T-cell (primary cell): ENCODE data around the gene PLET1. TPM values are rescaled to one million over a fixed set of nuclear protein-coding genes. Genes with fewer than 3 reads are reported as not detected.
"Not testable (repeated sequence)": the region's sequence is repeated elsewhere in the genome, so short reads cannot be mapped to it uniquely, and the experiment has no call there.

Experiments used
- ATAC-seq, 4 experiments: fragments of 200-7000 bp in 3 of 4; fragments of 150-1000 bp in 1 of 4; cut with Tn5 transposase; replicated peaks in 1 of 4; 1 replicate in 3 of 4; 2 replicates in 1 of 4; pipeline ENCODE4 v1.10.0; 2021; ENCODE audit warnings: moderate library complexity in 3 of 4, mild to moderate bottlenecking in 2 of 4, moderate number of reproducible peaks in 1 of 4
- CTCF ChIA-PET, 2 donors: fragments of 300-600 bp; sonication (Branson Sonifier 250); formaldehyde crosslinking; loops; one replicate each; lab custom pipeline; 2022; ENCODE audit warnings: antibody characterized with exemption in 2 of 2; lab: Charles Lee
- POLR2A ChIA-PET, 2 donors: fragments of 300-600 bp; sonication (Branson Sonifier 250); formaldehyde crosslinking; loops; one replicate each; lab custom pipeline; 2022; ENCODE audit warnings: antibody characterized with exemption in 2 of 2; lab: Charles Lee
- DNase-seq, 35 experiments: peaks; one replicate each; pipeline versions ENCODE4 v3.0.0 to v3.0.0-alpha.2; 2013 to 2023
- H3K27ac ChIP-seq: one replicate; pipeline ENCODE4 v1.5.1; 2013; ENCODE audit warnings: low read length
- H3K27me3 ChIP-seq, 2 experiments: replicated peaks in 1 of 2; 1 replicate in 1 of 2; 2 replicates in 1 of 2; pipeline versions ENCODE4 v1.6.1 to v1.7.0; 2013; ENCODE audit warnings: low read length in 1 of 2, mixed read lengths in 1 of 2; ENCODE audit not compliant: control insufficient read depth in 2 of 2, insufficient read depth in 2 of 2; ENCODE audit errors: extremely low read depth in 1 of 2
- H3K36me3 ChIP-seq, 2 donors: 1 replicate in 1 of 2; 2 replicates in 1 of 2; pipeline versions ENCODE4 v1.6.1 to v1.7.0; 2013; ENCODE audit warnings: low read length in 1 of 2; ENCODE audit not compliant: control insufficient read depth in 2 of 2, insufficient read depth in 1 of 2; ENCODE audit errors: extremely low read depth in 1 of 2
- H3K4me1 ChIP-seq, 2 experiments: 1 replicate in 1 of 2; 2 replicates in 1 of 2; pipeline versions ENCODE4 v1.6.1 to v1.7.0; 2013; ENCODE audit warnings: low read length in 2 of 2, mixed read lengths in 1 of 2; ENCODE audit not compliant: insufficient read depth in 2 of 2, control insufficient read depth in 1 of 2; ENCODE audit errors: extremely low read depth in 1 of 2
- H3K4me3 ChIP-seq, 2 donors: 1 replicate in 1 of 2; 2 replicates in 1 of 2; pipeline versions ENCODE4 v1.5.1 to v1.7.0; 2013; ENCODE audit warnings: mild to moderate bottlenecking in 2 of 2, low read length in 1 of 2, moderate library complexity in 1 of 2; ENCODE audit not compliant: control insufficient read depth in 1 of 2; ENCODE audit errors: extremely low read depth in 1 of 2
- H3K9me3 ChIP-seq: 2 replicates; pipeline ENCODE4 v1.7.0; 2013
- H3K27ac Mint-ChIP-seq, 2 donors: one replicate each; pipeline ENCODE4 v1.8.0; 2020 to 2021; ENCODE audit warnings: mild to moderate bottlenecking in 2 of 2, mixed read lengths in 2 of 2
- H3K27me3 Mint-ChIP-seq, 2 donors: one replicate each; pipeline ENCODE4 v1.8.0; 2021 to 2022; ENCODE audit warnings: mixed read lengths in 2 of 2
- H3K36me3 Mint-ChIP-seq: one replicate; pipeline ENCODE4 v1.8.0; 2021; ENCODE audit warnings: mixed read lengths
- H3K4me1 Mint-ChIP-seq, 3 donors: one replicate each; pipeline ENCODE4 v1.8.0; 2020 to 2022; ENCODE audit warnings: mixed read lengths in 3 of 3, mild to moderate bottlenecking in 1 of 3
- H3K4me3 Mint-ChIP-seq, 3 donors: one replicate each; pipeline ENCODE4 v1.8.0; 2020 to 2022; ENCODE audit warnings: mild to moderate bottlenecking in 3 of 3, mixed read lengths in 3 of 3, moderate library complexity in 3 of 3
- H3K9me3 Mint-ChIP-seq, 3 donors: one replicate each; pipeline ENCODE4 v1.8.0; 2020 to 2022; ENCODE audit warnings: mixed read lengths in 3 of 3
- WGBS: methylation state at CpG from one replicate; pipeline ENCODE4 v1.1.5; 2013; ENCODE audit warnings: missing lambda C conversion rate; ENCODE audit not compliant: insufficient coverage; 5-methylcytosine and 5-hydroxymethylcytosine counted together
- total RNA-seq, 35 experiments: library from RNA in 6 of 35; stranded (reverse) in 6 of 35; fragments of 120-200 nt in 1 of 35; gene quantifications; one replicate each; pipeline versions ENCODE4 v1.2.1 to v1.2.4 and lab custom pipeline; 2013 to 2026

The PLET1 gene
- total RNA-seq, 5 donors from 2014 or later (not counting 1 experiment from before 2014, with no cell fraction given): not detected

- H3K9me3 Mint-ChIP-seq: no peaks in the 10 kb centered on the region
- Histone ChIP-seq H3K27ac (no peak overlapping the region), H3K9me3 (no peaks in the 10 kb centered on the region), H3K4me1 (peaks cover 0 to 10% of the 10 kb centered on the region in 2 experiments), H3K36me3 (no peaks in the 10 kb centered on the region), H3K27me3 (no peaks in the 10 kb centered on the region), H3K4me3 (no peak overlapping the region)
- ATAC-seq (no peak), DNase-seq (no peak)
- peaks cover 0 to 12% (median 10%) of the 10 kb centered on the region in 3 donors for H3K4me1 Mint-ChIP-seq
- H3K36me3 Mint-ChIP-seq: peaks cover 4% of the 10 kb centered on the region
- CTCF ChIA-PET: interaction anchor here in 1 of 2 donors (0.9 to 1.0 kb wide), 2 partner anchors 68 to 72 kb away, joined by 3 read pairs; no protein-coding TSS in a partner anchor
- H3K4me3 Mint-ChIP-seq: no peak overlapping the region
- H3K27ac Mint-ChIP-seq: no peak overlapping the region
- peaks cover 4% of the 10 kb centered on the region in 2 donors for H3K27me3 Mint-ChIP-seq
- POLR2A ChIA-PET: no interaction called here
- WGBS: no CpG with 5 or more reads among the region's 2 CpGs
These were observed 49.1 kb downstream of the PLET1 start for GRCh38 chr11:112211536-112211935.

- WGBS: no CpG with 5 or more reads among the region's 1 CpG
- H3K27ac Mint-ChIP-seq: no peak overlapping the region
- H3K4me3 Mint-ChIP-seq: no peak overlapping the region
These were observed 49.8 kb downstream of the PLET1 start for GRCh38 chr11:112210890-112211289.

DNA sequence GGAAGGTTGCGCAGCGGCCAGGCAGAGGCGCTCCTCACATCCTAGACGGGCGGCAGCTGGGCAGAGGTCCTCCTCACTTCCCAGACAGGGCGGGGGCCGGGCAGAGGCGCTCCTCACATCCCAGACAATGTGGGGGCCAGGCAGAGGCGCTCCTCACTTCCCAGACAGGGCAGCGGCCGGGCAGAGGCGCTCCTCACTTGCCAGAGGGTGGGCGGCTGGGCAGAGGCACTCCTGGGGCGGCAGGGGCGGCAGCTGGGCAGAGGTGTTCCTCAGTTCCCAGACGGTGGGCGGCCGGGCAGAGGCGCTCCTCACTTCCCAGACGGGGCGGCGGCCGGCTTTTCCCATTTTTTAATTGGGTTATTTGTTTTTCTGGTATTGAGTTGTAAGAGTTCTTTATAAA lies 54.6 kb downstream of the PLET1 start:
- no peak for ATAC-seq
- Mint-ChIP-seq H3K9me3 (no peaks in the 10 kb centered on the region), H3K4me1 (peaks cover 0 to 2% (median 0%) of the 10 kb centered on the region in 3 donors), H3K27me3 (peaks cover 4% of the 10 kb centered on the region in 2 donors), H3K27ac (no peak overlapping the region), H3K4me3 (no peak overlapping the region), H3K36me3 (peaks cover 4% of the 10 kb centered on the region)
- H3K9me3 ChIP-seq: no peaks in the 10 kb centered on the region
- ChIA-PET CTCF (no interaction called here), POLR2A (no interaction called here)
- no peaks in the 10 kb centered on the region for H3K4me1 ChIP-seq
- H3K27ac ChIP-seq: no peak overlapping the region
- no peak overlapping the region for H3K4me3 ChIP-seq
- H3K27me3 ChIP-seq: peaks cover 0 to 3% of the 10 kb centered on the region in 2 experiments
- no peak for DNase-seq
- 91% methylated on average over 17 of the region's 23 CpGs for WGBS
- H3K36me3 ChIP-seq: no peaks in the 10 kb centered on the region

More at GRCh38 chr11:112210890-112211289, 49.8 kb downstream of the PLET1 start:
- Histone ChIP-seq H3K4me1 (peaks cover 0 to 10% of the 10 kb centered on the region in 2 experiments), H3K9me3 (no peaks in the 10 kb centered on the region), H3K27me3 (peaks cover 0 to 3% of the 10 kb centered on the region in 2 experiments), H3K36me3 (no peaks in the 10 kb centered on the region), H3K27ac (no peak overlapping the region), H3K4me3 (no peak overlapping the region)
- Mint-ChIP-seq H3K36me3 (peaks cover 4% of the 10 kb centered on the region), H3K4me1 (peaks cover 0 to 12% (median 10%) of the 10 kb centered on the region in 3 donors), H3K27me3 (peaks cover 4% of the 10 kb centered on the region in 2 donors), H3K9me3 (no peaks in the 10 kb centered on the region)
- no peak for DNase-seq
- ChIA-PET POLR2A (no interaction called here), CTCF (no interaction called here)
- ATAC-seq: no peak

DNA sequence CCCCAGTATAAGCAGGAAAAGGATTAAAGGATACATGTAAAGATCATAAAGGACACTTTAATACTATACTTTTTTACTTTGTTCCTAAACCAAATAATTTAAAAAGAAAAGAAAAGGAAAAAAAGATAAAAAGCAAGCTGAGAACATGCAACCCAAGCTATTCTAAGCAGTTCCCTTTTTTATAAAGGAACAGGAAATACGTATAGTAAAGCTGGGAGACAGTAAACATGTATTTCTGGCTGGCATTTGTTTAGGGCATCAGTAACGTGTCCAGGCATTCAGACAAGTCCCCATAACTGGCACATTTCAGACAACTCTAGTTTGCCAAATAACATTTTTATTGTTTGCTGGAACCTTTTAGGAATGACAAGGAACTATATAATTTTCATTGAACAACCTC lies 60.4 kb downstream of the PLET1 start:
- Mint-ChIP-seq H3K9me3 (peaks cover 0 to 4% (median 0%) of the 10 kb centered on the region in 3 donors), H3K27me3 (peaks cover 0 to 6% of the 10 kb centered on the region in 2 donors), H3K4me1 (no peaks in the 10 kb centered on the region), H3K27ac (no peak overlapping the region), H3K4me3 (no peak overlapping the region), H3K36me3 (no peaks in the 10 kb centered on the region)
- no peaks in the 10 kb centered on the region for H3K4me1 ChIP-seq
- DNase-seq: no peak
- H3K36me3 ChIP-seq: no peaks in the 10 kb centered on the region
- no peaks in the 10 kb centered on the region for H3K27me3 ChIP-seq
- no peak overlapping the region for H3K27ac ChIP-seq
- no CpG with 5 or more reads among the region's 2 CpGs for WGBS
- ChIA-PET CTCF (no interaction called here), POLR2A (no interaction called here)
- H3K9me3 ChIP-seq: no peaks in the 10 kb centered on the region
- no peak for ATAC-seq
- no peak overlapping the region for H3K4me3 ChIP-seq

DNA sequence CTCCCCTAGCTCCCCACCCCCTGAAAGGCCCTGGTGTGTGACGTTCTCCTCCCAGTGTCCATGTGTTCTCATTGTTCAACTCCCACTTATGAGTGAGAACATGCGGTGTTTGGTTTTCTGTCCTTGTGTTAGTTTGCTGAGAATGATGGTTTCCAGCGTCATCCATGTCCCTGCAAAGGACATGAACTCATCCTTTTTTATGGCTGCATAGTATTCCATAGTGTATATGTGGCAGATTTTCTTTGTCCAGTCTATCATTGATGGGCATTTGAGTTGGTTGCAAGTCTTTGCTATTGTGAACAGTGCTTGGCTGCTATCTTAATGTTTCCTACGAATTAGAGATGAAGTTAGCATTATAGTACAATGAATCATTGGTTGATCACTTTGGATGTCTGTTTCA lies 61.6 kb downstream of the PLET1 start:
- H3K4me3 Mint-ChIP-seq, H3K27me3 ChIP-seq, H3K36me3 Mint-ChIP-seq, H3K4me3 ChIP-seq, H3K27me3 Mint-ChIP-seq, DNase-seq, H3K36me3 ChIP-seq, H3K27ac ChIP-seq, H3K27ac Mint-ChIP-seq, H3K4me1 Mint-ChIP-seq, H3K9me3 Mint-ChIP-seq, H3K9me3 ChIP-seq, POLR2A ChIA-PET, H3K4me1 ChIP-seq, ATAC-seq: not testable (repeated sequence)
- WGBS: no CpG with 5 or more reads among the region's 4 CpGs
- CTCF ChIA-PET: interaction anchor here (0.6 to 1.2 kb wide), 3 partner anchors 20 to 1090 kb away, joined by 3 to 4 read pairs (median 3); no protein-coding TSS in a partner anchor

Other genes starting within 250 kb of the PLET1 start
- gene DLAT, start 235.5 kb downstream of the PLET1 start, total RNA-seq: 10 to 100 TPM; 13.4 to 19.8 (median 18.7) TPM
- under 1 TPM in 3 of 5 donors, not detected in 2; 0.30 to 0.44 (median 0.36) TPM for gene PIH1D2, start 186.8 kb downstream of the PLET1 start, total RNA-seq
- 10 to 100 TPM; 14.6 to 22.1 (median 17.7) TPM for gene NKAPD1, start 186.6 kb downstream of the PLET1 start, total RNA-seq
- 10 to 100 TPM; 13.8 to 23.7 (median 21.1) TPM for gene TIMM8B, start 174.1 kb downstream of the PLET1 start, total RNA-seq
- 10 to 100 TPM; 34.3 to 71.9 (median 69.6) TPM for gene SDHD, start 174.0 kb downstream of the PLET1 start, total RNA-seq
- under 1 TPM; 0.20 to 0.53 (median 0.35) TPM for gene IL18, start 96.8 kb downstream of the PLET1 start, total RNA-seq
- under 1 TPM in 2 of 5 donors, not detected in 3; 0.30 to 0.70 TPM for gene TEX12, start 93.5 kb downstream of the PLET1 start, total RNA-seq
- 1 to 10 TPM; 1.5 to 3.2 (median 1.8) TPM for gene BCO2, start 85.3 kb downstream of the PLET1 start, total RNA-seq
- 10 to 100 TPM; 15.1 to 65.8 (median 21.0) TPM for gene PTS, start 34.4 kb downstream of the PLET1 start, total RNA-seq